GM19238 (cell line): ENCODE data around the gene SSC5D.

ENCODE experiments used
- DNase-seq: peaks from one replicate; pipeline ENCODE4 v3.0.0; 2011; ENCODE audit warnings: low spot score; ENCODE audit not compliant: insufficient read length

Gene SSC5D

DNA sequence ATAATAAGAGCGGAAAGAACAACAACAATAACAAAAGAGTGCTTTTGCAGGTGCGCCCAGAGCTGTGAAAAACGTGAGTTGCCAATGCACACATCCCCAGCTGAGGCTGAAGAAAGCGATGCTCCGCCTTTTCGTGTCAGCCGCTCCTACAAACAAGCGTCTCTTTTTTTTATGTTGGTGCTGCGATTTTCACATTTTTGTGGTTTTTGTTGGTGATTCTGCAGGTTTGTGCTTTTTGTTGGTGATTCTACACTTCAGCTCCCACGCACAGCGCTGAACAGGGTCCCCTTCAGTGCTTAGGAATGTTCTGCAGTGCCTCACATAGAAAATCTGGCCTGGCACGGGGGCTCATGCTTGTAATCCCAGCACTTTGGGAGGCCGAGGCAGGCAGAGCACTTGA, 64.4 kb downstream of the SSC5D start:
- DNase-seq = no peak

DNA sequence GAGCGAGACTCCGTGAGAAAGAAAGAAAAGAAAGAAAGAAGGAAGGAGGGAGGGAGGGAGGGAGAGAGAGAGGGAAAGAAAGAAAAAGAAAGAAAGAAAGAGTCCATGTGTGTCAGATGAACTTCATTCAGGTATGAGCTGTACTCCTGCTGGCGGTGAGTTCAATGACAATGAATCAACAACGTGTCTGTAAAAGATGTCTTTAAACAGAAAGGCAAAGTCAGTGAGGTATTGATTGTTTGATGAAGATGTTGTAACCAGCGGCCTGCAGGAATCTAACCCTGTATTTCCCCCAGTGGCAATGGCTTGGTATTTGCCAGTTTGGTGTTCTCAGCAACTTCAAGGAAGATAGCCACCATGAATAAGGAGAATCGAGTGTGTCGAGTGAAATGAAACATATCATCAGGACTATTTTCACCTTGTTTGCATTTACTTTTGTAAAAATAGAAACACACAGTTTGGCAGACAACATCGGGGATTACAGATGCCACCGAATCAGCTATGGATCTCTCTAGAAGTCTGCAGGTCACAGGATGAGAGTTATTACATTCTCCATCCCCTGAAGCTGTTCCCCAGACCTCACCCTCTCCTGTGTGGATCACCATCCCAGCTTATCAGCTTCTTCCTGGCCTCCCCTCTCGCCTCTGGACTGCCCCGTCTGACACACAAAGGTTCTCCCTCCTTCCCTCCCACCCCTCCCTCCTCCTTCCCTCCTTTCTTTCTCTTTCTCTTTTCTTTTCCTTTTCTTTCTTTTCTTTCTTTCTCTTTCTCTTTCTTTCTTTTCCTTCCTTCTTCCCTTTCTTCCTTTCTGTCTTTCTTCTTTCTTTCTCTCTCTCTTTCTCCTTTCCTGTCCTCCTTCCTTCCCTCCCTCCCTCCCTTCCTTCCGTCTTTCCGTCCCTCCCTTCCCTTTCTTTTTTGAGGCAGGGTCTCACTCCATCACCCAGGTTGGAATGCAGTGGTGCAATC, 65.3 kb downstream of the SSC5D start:
- DNase-seq = no peak

DNA sequence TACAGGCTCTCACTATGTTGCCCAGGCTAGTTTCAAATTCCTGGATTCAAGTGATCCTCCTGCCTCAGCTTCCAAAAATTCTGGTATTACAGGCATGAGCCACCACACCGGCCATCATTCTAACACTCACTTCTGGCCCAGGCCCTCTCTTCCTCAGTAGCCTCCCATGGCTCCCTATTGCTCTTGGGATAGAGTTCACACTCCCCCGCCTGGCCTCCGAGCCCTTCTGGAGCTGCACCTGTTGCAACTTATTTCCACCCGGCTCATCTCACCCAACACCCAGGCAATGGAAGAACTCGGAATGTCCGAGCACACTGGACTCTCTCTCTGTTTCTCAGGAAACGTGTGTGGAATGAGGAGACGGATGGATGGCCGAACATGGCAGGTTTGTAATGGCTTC, 66.1 kb downstream of the SSC5D start:
- no peak for DNase-seq

DNA sequence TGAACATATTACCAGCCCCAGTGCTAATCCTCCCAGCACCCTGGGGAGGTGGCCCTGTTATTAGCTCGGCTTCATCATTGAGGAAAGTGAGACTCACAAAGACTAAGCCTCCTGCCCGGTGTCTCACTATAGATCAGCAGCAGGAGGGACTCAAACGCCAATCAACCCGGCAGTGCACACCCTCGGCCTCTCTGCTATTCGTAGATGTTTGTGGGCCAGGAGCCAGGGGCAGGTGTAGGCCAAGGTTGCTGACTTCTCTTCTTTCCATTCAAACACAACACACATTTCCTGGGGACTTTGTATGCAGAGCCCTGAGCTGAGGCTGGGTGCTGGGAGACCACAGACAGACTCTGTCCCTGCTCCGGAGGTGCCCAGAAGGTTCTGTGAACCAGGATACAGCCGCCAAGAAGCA, 66.5 kb downstream of the SSC5D start:
- DNase-seq = no peak

DNA sequence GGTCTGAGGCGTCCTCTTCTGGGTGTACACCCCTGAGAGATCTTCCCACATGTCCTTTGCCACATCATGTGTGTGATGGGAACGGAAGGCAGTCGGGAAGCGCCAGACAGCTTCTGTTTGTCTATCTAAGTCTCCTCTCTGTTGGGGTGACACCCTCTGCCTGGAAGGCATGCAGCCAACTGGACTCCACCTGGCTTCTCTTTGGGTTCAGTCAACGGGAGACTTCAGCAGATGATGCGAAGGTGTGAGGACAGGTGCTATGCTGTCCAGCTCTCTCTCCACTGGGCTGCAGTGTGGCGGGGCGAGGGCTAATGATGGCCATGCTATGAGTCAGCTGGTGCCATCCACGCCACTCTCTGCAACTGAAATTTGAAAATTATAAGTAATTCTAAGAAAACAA, 71.4 kb downstream of the SSC5D start:
- DNase-seq = no peak

DNA sequence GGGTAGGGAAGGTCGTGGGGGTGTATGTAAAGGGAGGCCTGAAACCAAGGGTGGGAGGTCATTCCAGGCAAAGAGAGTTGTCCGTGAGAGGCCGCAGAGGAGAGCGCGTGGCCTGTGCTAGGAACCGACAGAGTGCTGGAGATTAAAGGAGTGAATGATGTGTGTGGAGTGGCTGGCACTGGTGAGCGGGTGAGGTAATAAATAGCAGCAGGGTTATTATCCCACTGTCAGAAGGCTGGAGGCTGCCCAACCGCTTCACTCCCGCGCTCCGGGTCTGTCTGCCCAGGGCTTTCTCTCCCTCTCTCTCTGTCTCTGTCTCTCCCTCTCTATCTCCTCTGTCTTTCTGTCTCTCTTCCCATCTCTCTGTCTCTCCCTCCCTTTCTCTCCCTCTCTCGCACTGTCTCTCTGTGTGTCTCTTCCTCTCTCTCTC, 75.0 kb downstream of the SSC5D start:
- no peak for DNase-seq

DNA sequence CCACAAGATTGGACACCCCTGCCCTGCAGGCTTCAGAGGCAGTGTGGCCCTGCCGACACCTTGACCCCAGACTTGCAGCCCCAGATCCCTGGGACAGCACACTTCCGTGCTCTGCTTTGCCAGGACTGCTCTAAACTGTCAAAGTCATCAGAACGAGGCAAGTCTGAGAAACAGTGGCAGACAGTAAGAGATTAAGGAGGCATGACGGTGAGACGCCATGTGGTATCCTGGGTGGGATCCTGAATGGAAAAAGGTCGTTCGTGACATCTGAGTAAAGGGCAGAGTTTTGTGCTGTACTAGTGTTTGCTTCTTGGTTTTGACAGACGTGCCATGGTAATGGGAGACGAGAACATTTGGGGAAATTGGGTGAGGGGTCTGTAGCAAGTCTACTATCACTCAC, 78.6 kb downstream of the SSC5D start:
- DNase-seq = no peak

DNA sequence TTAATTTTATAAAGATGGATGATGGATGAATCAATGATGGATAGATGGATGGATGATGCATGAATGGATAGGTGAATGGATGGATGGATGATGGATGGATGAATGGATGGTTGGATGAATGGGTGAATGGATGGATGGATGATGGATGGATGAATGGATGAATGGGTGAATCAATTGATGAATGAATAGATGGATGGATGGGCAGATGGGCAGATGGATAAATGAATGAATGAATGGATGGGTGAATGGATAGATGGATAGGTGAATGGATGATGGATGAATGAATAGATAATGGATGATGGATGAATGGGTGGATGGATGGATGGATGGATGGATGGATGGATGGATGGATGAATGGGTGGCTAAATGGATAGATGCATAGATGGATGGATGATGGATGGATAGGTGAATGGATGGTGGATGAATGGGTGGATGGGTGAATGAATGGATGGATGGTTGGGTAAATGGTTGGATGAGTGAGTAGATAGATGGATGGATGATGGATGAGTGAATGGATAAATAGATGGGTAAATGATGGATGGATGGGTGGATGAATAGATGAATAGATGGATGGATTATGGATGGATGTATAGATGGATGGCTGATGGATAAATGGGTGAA, 79.6 kb downstream of the SSC5D start:
- no peak for DNase-seq
